ENCODE data around the gene TINCR. TPM values are rescaled to one million over a fixed set of nuclear protein-coding genes. Genes with fewer than 3 reads are reported as not detected.

The TINCR gene
- total and polyA plus RNA-seq, 2 of the 13 experiments (the other 11 are each of a cell fraction or from before 2014, with no cell fraction given) = 0.17 to 0.33 TPM

- peak; percentile 60; the same call in 1 of the 2 replicates for TF ChIP-seq ZNF770 (CRISPR knock-in tag; IDR thresholded peaks at IDR 0.05)
- TF ChIP-seq ZNF709 (CRISPR knock-in tag; IDR thresholded peaks at IDR 0.05) = 0 out of 2 replicates have a peak, but pooled peaks have one; percentile 57
- TF ChIP-seq REPIN1 (CRISPR knock-in tag; IDR thresholded peaks at IDR 0.05; ENCODE audit: borderline replicate concordance, low read depth) = peak; percentile 35; the same call in 1 of the 2 replicates
- TF ChIP-seq ERF (CRISPR knock-in tag; IDR thresholded peaks at IDR 0.05) = peak; percentile 31; the same call in 1 of the 2 replicates
- TF ChIP-seq ZNF331 (CRISPR knock-in tag; IDR thresholded peaks at IDR 0.05) = no peak
- TF ChIP-seq IRF2 (CRISPR knock-in tag; IDR thresholded peaks at IDR 0.05) = 0 out of 2 replicates have a peak, but pooled peaks have one; percentile 29
- peak; percentile 62; the same call in 1 of the 2 replicates for TF ChIP-seq ZNF350 (CRISPR knock-in tag; IDR thresholded peaks at IDR 0.05; ENCODE audit: borderline replicate concordance, low read depth)
- TF ChIP-seq E2F1 (CRISPR knock-in tag; IDR thresholded peaks at IDR 0.05) = no peak
- no peak for TF ChIP-seq TSC22D2 (CRISPR knock-in tag; IDR thresholded peaks at IDR 0.05; ENCODE audit: borderline replicate concordance)
- TF ChIP-seq ZGPAT (CRISPR knock-in tag; IDR thresholded peaks at IDR 0.05) = peak; percentile 37; the same call in 1 of the 2 replicates
- TF ChIP-seq ZBTB10 (CRISPR knock-in tag; IDR thresholded peaks at IDR 0.05; ENCODE audit: borderline replicate concordance) = no peak
- TF ChIP-seq SOX13 (IDR thresholded peaks at IDR 0.05) = no peak
- TF ChIP-seq SOX13 (CRISPR knock-in tag; conservative IDR thresholded peaks at IDR 0.05 in 1 of 2, IDR thresholded peaks at IDR 0.05 in 1 of 2) = no peak
- no peak for TF ChIP-seq ZBTB38 (CRISPR knock-in tag; IDR thresholded peaks at IDR 0.05)
- 0 out of 2 replicates have a peak, but pooled peaks have one; percentile 35 for TF ChIP-seq BCL3 (CRISPR knock-in tag; IDR thresholded peaks at IDR 0.05)
- no peak for TF ChIP-seq RNF2 (conservative IDR thresholded peaks at IDR 0.05; ENCODE audit: low read depth)
- TF ChIP-seq FOXA3 (CRISPR knock-in tag; IDR thresholded peaks at IDR 0.05) = 0 out of 2 replicates have a peak, but pooled peaks have one; percentile 4
These were observed 10.5 kb upstream of the TINCR start (continued) for GRCh38 chr19:5578097-5578846.

All from HepG2 (cell line).